GM03348 (cell line): ENCODE data around the gene FOXC2.

Source experiments
- DNase-seq: peaks from one replicate; pipeline ENCODE4 v3.0.0; 2012; ENCODE audit warnings: low spot score

FOXC2 gene

DNA sequence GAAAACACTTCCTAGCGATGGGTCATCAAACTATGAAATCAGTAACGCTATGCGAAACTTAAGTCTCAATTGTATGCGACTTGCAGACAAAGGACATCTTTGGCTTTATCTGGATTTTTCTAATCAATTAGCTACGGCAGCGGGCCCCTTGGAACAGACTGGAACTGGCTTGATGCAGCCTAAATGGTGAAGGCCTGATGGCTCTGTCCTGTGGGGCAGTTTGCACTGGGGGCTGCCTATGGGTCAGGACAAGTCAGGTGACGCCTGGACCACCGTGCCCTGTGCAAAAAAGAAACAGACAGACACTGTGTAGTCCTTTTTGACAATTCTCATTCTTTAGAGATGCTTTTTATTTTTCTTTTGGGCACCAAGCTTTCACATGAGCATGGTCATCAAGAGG is 33.6 kb upstream of the FOXC2 start:
- DNase-seq = no peak

- DNase-seq = no peak
Measured at GRCh38 chr16:86533767-86534351, 32.8 kb upstream of the FOXC2 start.

DNA sequence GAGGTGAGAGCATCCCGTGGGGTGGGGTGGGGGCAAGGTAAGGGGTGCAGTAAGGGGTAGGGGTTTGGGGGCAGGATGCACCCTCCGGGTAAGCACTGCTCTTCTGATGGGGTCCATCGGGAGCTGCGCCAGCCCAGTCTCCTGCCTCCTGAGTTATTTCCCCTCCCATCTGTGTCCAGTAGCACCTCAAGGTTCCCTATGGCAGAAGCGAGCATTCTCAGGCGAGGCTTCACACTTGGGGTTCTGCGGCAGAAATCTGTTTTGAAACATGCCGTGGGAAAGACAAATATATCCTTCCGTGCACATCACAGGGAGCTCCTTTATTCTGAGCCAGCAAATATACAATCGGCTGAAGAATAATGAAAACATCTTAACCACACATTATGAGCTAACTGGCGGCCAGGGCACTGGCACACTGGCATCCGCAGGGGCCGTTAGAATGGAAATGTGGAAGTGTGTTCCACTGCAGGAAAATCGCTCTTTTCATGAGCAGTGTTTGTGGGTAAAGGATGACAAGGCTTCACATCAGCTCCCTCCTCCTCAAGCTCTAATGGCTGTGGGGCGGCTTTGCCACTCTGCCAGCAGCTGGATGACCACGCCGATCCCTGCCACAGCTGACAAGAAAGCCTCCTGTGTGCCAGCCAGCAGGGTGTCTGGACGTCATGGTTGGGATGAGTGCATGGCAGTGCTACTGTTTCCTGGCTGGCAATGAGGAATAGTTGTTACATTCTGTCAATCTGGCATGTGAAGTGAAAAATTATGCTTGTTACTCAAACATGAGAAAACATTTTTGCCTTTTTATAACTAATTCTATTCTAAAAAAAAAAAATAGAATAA is 31.6 kb upstream of the FOXC2 start:
- no peak for DNase-seq

DNA sequence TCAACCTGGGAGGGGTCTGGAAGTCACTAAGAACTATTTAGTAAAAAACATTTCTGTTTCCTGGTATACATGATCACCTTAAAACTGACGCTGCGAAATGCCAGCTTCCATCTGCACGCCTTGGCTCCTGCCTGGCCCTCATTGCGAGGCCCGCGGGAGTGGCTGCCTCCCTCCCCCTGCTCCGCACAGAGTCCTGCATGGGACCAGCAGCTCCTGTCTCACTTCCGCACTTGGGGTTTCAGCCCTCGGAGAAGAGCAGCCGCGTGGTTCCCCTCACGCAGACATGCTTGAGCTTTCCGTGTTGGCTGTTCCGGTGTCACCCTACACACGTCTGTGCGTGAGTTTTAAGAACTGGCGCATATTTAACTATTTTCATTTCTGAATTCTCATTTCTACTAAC is 30.0 kb upstream of the FOXC2 start:
- no peak for DNase-seq

DNA sequence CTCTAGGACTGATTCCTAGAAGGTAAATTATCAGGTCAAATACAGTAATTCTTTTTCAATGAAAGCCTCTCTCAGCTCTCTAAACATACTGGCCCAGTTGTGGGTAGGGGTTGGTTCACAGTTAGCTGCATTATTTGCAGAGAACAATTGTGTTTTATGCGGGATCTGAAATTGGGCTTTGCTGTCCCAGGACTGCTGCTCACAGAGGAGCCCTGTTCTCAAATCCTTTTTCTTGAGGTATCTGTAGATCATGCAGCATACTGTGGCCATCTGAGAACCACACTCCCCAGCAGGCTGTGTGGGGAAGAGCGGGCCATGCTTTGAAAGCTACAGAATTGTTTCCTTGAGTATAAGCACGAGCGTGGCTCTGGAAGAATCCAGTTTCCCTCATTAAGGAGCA is 29.1 kb upstream of the FOXC2 start:
- DNase-seq = no peak

DNA sequence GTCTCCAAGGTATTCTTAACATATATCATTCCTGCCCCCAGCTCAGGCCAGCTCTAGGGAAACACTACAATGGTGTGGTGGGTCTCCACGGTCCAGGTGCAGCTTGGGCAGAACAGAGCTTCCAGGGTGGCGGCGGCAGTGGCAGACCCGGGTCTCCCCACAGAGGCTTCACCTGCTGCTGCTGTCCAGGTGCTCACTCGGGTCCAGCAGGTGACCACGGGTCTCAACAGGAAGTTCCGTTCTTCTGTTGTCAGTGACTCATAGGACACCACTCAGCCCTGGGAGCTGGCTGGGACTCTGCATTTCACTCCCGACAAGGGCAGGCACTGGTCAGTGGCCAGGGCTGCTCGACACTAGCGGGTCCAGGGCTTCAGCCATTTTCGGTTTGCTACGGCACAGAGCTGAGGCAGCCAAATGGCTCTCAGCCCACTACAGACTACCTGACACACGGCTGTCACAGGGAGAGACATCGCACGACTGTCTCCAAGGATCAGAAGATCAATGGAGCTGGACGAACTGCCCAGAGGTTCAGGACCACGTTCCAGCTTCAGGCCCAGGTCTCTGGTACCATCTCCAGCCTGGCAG is 28.3 kb upstream of the FOXC2 start:
- no peak for DNase-seq

- no peak for DNase-seq
Measured at GRCh38 chr16:86540894-86541293, 25.7 kb upstream of the FOXC2 start.

- no peak for DNase-seq
Measured at GRCh38 chr16:86541560-86541959, 25.1 kb upstream of the FOXC2 start.

DNA sequence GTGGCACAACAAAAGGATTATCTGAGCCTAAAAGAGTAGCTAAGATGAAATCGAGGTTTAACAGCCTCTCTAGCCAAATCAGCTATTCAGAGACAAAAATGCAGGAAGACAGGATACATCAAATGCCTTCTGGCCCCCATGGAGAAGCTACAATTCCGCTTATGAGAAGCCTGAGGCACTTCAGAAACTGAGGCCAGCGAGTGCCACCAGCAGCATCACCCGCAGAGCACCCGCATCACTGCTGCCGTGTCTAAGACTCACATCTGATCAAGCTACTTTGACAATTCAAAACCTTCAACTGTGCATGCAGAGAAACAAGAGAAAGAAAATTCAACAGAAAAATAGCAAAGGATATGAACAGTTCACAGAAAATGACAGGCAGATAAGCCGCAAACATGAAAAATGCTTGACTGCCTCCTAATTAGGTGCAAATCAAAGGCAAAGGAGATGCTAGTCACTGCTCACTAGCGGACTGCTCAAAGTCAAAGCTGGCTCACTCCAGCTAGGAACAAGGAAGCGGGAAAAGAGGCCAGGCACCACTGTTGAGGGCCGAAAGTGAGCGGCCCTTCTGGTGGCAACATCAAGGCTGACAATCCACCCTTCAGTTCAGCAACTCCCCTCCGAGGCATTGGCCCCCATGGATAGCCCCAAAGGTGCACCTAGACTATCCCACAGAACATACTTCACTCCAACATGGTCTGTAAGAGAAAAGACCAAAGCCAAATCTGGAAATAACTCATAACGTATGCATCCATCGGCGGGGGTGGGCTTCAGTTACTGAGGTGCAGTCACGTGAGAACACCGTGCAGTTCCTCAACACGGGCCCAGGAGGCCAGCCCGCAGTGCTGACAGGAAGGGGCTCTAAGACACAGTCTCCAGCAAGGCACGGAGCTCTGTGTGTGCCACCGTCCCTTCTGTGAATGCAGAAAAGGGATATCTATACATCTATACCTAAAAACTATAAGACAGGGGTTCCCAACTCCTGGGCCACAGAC is 23.6 kb upstream of the FOXC2 start:
- no peak for DNase-seq

DNA sequence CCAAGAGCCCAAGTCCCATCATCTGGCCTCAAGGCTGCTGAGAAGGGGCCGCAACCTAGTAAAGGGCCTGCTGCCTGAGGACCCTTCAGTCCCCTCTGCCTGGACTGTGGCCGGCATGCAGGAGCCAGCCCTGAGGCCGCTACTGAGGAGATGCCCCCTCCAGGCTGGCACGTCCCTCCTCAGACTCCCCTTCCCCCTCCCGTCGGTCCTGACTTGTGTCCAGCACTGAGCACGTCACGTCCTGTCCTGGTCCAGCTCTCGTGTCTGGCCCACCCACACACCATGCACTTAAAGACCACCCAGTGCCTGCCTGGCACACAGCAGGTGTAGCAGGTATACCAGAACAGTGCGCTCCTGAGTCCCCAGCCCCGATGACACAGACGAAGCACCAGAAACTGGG is 21.1 kb upstream of the FOXC2 start:
- DNase-seq = no peak

GRCh38 chr16:86545954-86546637 is 20.5 kb upstream of the FOXC2 start:
- no peak for DNase-seq

- DNase-seq = no peak
Measured at GRCh38 chr16:86546638-86547013, 20.0 kb upstream of the FOXC2 start.

- no peak for DNase-seq
Measured at GRCh38 chr16:86547286-86547685, 19.3 kb upstream of the FOXC2 start.

DNA sequence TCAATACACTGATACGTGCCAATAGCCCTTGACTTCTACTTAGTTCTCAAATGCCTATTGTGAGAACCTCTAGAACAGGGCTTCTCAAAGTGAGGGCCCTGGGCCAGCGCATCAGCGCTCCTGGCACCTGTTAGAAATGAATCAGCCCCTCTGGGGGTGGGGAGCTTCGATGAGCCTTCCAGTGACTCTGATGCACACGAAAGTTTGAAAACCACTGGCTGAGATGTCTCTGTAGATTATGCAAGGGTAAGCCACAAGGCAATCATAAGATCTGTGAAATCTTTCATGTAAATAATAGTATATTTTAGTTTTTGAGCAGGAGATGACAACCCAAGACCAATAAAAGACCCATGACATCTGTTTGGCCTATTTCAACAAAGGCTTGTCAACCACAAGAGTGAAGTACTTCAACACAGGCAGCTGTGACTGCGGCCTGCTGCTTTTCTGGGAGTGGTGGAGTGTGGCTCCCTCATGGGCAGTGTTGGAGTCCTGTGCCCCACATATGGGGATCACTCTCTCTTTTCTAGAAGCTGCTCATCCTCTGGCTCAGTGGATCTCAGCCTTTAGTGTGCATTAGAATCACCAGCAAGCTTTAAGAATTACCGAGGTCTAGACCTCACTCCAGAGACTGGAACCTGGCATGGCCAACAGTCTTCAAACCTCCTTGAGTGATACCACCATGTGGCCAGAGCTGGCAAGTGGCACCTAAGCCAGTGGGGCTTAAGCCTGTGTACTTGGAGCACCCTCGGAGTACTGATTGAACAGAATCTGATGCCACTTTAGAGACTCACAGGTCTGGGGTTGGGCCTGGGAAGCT is 17.3 kb upstream of the FOXC2 start:
- DNase-seq = no peak

DNA sequence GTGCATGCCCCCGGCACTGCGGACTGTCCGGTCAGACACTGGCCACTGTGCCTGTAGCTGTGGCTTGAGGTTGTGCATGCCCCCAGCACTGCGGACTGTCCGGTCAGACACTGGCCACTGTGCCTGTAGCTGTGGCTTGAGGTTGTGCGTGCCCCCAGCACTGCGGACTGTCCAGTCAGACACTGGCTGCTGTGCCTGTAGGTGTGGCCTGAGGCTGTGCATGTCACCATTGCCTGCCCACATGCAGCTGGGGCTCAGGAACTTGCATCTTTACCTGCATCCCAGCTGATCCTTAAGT is 16.8 kb upstream of the FOXC2 start:
- DNase-seq = no peak

DNA sequence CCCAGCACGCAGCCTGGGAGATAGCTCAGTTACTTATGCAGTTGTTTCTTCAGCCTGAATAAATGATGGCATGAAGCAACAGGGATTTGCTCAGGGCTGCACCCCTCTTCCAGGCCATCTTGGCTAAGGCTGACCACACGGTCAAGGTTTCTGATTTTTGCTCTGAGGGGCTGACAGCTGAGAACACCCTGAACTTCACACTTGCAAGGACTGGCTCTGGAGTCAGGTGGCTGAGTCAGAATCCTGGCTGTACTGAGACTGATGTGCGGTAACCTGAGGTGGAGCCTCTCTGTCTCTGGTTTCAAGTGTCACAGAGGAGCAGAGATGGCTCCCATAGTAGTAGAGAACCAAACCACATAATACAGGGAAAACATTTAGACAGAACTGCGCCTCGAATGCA is 16.3 kb upstream of the FOXC2 start:
- no peak for DNase-seq

GRCh38 chr16:86553356-86553755 is 13.3 kb upstream of the FOXC2 start:
- DNase-seq = no peak

- DNase-seq = no peak
Measured at GRCh38 chr16:86554599-86554916, 12.1 kb upstream of the FOXC2 start.

GRCh38 chr16:86554917-86555703 is 11.5 kb upstream of the FOXC2 start, which contains the start of gene MTHFSD:
Gene MTHFSD (minus strand): TSS chr16:86555235. CDS start chr16:86555184, 51 bp downstream.
- peak; percentile 100 for DNase-seq

DNA sequence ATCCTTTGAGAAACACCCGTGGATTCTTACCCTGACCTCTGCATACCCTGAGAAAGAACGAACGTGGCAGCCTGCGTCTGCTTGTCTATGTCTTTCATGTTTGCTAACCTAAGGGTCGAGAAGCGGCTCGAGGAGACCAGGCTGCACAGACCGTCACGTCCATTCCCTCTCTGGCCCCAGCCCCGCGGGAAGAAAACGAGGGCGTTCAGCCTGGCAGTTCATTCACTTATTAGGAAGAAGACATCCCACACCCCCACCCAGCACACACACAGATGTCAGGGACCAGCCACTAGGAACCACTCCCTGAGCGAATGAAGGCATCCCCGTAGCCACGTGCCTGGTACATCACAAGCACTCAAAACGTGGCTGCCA is 10.9 kb upstream of the FOXC2 start:
- DNase-seq = no peak
